ENCODE measurements around the gene C10orf88.

Gene C10orf88

GRCh38 chr10:122983898-122984297 lies 29.9 kb upstream of the C10orf88 start:
- H3K36me3 Mint-ChIP-seq (ENCODE audit: low read depth), result no peaks in the 10 kb centered on the region
- no peak overlapping the region for H3K27ac Mint-ChIP-seq
- H3K27me3 Mint-ChIP-seq (ENCODE audit: low read depth), result no peaks in the 10 kb centered on the region
- no peak overlapping the region for H3K4me3 Mint-ChIP-seq
- no peaks in the 10 kb centered on the region for H3K9me3 Mint-ChIP-seq
- peaks cover 18% of the 10 kb centered on the region for H3K4me1 Mint-ChIP-seq (ENCODE audit: low read depth)

DNA sequence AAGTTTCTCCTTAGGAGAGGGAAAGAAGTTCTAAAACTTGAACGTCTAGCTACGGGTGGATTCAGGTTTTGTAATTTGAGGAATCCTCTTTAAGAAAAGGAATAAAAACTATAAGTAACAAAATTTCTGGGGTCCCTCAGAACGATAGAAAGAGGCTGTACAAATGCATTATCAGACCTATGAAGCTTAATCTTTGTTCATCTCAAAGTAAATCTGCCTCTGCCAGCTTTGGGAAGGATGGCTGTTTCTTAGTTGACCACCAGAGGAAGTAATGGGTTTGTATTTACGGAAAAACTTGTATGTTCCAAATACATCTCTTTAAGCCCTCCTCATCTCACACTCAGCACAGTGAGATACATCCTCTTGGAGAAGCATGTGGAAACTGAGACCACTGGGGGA lies 27.0 kb upstream of the C10orf88 start:
- Mint-ChIP-seq H3K36me3 (ENCODE audit: low read depth) (no peaks in the 10 kb centered on the region), H3K27ac (peak overlapping the region; percentile 86), H3K4me1 (ENCODE audit: low read depth) (peaks cover 18% of the 10 kb centered on the region), H3K4me3 (peak overlapping the region; percentile 90), H3K27me3 (ENCODE audit: low read depth) (peaks cover 6% of the 10 kb centered on the region), H3K9me3 (no peaks in the 10 kb centered on the region)

GRCh38 chr10:122980209-122981065 lies 26.4 kb upstream of the C10orf88 start, which contains the start of gene PSTK:
Gene PSTK, plus strand, starts transcription at chr10:122980401. Its CDS starts 79 bp downstream, at chr10:122980480.
- Mint-ChIP-seq H3K4me1 (ENCODE audit: low read depth) (peaks cover 18% of the 10 kb centered on the region), H3K4me3 (peak within 1 kb of the TSS; percentile 90), H3K27ac (peak within 1 kb of the TSS; percentile 98), H3K27me3 (ENCODE audit: low read depth) (peaks cover 6% of the 10 kb centered on the region), H3K36me3 (ENCODE audit: low read depth) (no peaks in the 10 kb centered on the region), H3K9me3 (no peaks in the 10 kb centered on the region)

DNA sequence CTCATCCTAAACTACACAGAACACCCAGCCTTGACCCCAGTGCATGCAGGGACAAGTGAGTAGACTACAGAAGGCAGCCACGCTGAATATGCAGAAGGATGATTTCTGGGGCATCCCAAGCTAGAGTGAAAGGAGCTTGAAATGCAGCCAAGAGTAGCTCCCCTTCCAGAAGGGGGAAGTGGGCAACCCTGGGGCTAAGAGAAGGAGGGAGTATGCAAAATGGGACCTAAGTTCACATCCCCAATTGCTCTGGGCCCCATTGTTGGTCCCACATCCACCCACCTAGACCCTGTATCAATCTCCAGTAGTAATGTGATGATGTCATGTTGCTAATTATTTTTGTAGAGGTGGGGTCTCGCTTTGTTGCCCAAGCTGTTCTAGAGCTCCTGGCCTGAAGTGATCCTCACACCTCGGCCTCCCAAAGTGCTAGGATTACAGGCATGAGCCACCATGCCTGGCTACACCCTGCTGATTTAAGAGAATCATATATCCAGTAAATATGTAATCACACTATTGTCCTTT lies 20.6 kb upstream of the C10orf88 start:
- Mint-ChIP-seq H3K27me3 (ENCODE audit: low read depth) (peaks cover 20% of the 10 kb centered on the region), H3K36me3 (ENCODE audit: low read depth) (no peaks in the 10 kb centered on the region), H3K9me3 (no peaks in the 10 kb centered on the region), H3K4me3 (no peak overlapping the region), H3K27ac (no peak overlapping the region), H3K4me1 (ENCODE audit: low read depth) (no peaks in the 10 kb centered on the region)

DNA sequence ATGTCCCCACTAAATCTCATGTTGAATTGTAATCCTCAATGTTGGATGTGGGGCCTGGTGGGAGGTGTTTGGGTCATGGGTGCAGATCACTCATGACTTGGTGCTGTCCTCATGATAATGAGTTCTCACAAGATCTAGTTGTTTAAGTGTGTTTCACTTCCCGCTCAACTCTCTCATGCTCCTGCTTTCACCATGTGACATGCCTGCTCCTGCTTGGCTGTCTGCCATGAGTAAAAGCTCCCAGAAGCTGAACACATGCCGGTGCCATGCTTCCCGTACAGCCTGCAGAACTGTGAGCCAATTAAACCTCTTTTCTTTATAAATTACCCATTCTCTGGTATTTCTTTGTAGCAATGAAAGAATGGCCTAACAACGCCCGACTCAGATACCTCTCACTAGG lies 20.0 kb upstream of the C10orf88 start:
- Mint-ChIP-seq H3K27me3 (ENCODE audit: low read depth) (peaks cover 20% of the 10 kb centered on the region), H3K27ac (no peak overlapping the region), H3K4me3 (no peak overlapping the region), H3K9me3 (peaks cover under 1% of the 10 kb centered on the region), H3K36me3 (ENCODE audit: low read depth) (no peaks in the 10 kb centered on the region), H3K4me1 (ENCODE audit: low read depth) (no peaks in the 10 kb centered on the region)

GRCh38 chr10:122968698-122969097 lies 14.7 kb upstream of the C10orf88 start:
- H3K36me3 Mint-ChIP-seq (ENCODE audit: low read depth), result no peaks in the 10 kb centered on the region
- H3K4me1 Mint-ChIP-seq (ENCODE audit: low read depth), result no peaks in the 10 kb centered on the region
- H3K4me3 Mint-ChIP-seq, result no peak overlapping the region
- H3K27ac Mint-ChIP-seq, result no peak overlapping the region
- H3K9me3 Mint-ChIP-seq, result peaks cover 30% of the 10 kb centered on the region
- peaks cover 17% of the 10 kb centered on the region for H3K27me3 Mint-ChIP-seq (ENCODE audit: low read depth)

DNA sequence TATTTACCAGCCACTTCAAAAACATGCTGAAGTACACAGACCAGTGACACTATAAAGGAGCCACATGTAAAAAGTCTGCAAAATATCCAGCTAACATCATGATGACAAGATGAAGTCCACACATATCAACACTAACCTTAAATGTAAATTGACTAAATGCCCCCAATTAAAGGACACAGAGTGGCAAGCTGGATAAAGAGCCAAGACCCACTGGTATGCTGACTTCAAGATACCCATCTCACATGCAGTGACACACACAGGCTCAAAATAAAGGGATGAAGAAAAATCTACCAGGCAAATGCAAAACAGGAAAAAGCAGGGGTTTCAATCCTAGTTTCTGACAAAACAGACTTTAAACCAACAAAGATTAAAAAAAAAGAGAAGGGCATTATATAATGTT lies 12.9 kb upstream of the C10orf88 start:
- Mint-ChIP-seq H3K9me3 (peaks cover 30% of the 10 kb centered on the region), H3K36me3 (ENCODE audit: low read depth) (no peaks in the 10 kb centered on the region), H3K27me3 (ENCODE audit: low read depth) (peaks cover 13% of the 10 kb centered on the region), H3K27ac (no peak overlapping the region), H3K4me3 (no peak overlapping the region), H3K4me1 (ENCODE audit: low read depth) (no peaks in the 10 kb centered on the region)

- peaks cover 18% of the 10 kb centered on the region for H3K9me3 Mint-ChIP-seq
- peaks cover 5% of the 10 kb centered on the region for H3K27me3 Mint-ChIP-seq (ENCODE audit: low read depth)
- H3K4me3 Mint-ChIP-seq, result no peak overlapping the region
- H3K36me3 Mint-ChIP-seq (ENCODE audit: low read depth), result no peaks in the 10 kb centered on the region
- H3K4me1 Mint-ChIP-seq (ENCODE audit: low read depth), result no peaks in the 10 kb centered on the region
- no peak overlapping the region for H3K27ac Mint-ChIP-seq
Measured at GRCh38 chr10:122962405-122962804, 8.4 kb upstream of the C10orf88 start.

GRCh38 chr10:122957474-122957873 lies 3.4 kb upstream of the C10orf88 start:
- H3K9me3 Mint-ChIP-seq, result no peaks in the 10 kb centered on the region
- peaks cover 9% of the 10 kb centered on the region for H3K27me3 Mint-ChIP-seq (ENCODE audit: low read depth)
- no peak overlapping the region for H3K27ac Mint-ChIP-seq
- peaks cover 9% of the 10 kb centered on the region for H3K36me3 Mint-ChIP-seq (ENCODE audit: low read depth)
- no peak overlapping the region for H3K4me3 Mint-ChIP-seq
- peaks cover 15% of the 10 kb centered on the region for H3K4me1 Mint-ChIP-seq (ENCODE audit: low read depth)

DNA sequence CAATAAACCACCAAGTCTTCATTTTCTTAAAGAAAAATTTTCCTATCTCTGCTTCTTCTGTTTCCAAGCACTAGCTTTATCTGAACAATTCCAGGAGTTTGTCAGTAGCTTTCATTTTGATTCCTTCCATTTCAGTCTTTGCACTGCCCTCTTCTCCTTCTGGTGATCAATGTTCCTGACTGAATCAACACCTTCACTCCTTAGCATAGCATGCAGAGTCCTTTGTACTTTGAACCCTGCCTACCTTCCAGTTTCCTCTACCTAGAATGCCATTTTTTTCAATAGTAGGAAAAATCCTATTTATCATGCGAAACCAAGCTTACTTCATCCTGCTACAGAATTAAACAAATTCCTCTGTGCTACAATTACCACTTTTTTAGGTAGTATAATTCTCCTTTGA lies 1.9 kb upstream of the C10orf88 start:
- peaks cover 11% of the 10 kb centered on the region for H3K36me3 Mint-ChIP-seq (ENCODE audit: low read depth)
- H3K4me1 Mint-ChIP-seq (ENCODE audit: low read depth), result peaks cover 20% of the 10 kb centered on the region
- H3K4me3 Mint-ChIP-seq, result no peak overlapping the region
- H3K27ac Mint-ChIP-seq, result no peak overlapping the region
- H3K9me3 Mint-ChIP-seq, result no peaks in the 10 kb centered on the region
- H3K27me3 Mint-ChIP-seq (ENCODE audit: low read depth), result peaks cover 9% of the 10 kb centered on the region

- Mint-ChIP-seq H3K9me3 (no peaks in the 10 kb centered on the region), H3K36me3 (ENCODE audit: low read depth) (peaks cover 13% of the 10 kb centered on the region), H3K4me1 (ENCODE audit: low read depth) (peaks cover 21% of the 10 kb centered on the region), H3K27me3 (ENCODE audit: low read depth) (peaks cover 9% of the 10 kb centered on the region), H3K27ac (no peak overlapping the region), H3K4me3 (peak overlapping the region; percentile 84)
Measured at GRCh38 chr10:122954731-122955050, 664 bp upstream of the C10orf88 start.

DNA sequence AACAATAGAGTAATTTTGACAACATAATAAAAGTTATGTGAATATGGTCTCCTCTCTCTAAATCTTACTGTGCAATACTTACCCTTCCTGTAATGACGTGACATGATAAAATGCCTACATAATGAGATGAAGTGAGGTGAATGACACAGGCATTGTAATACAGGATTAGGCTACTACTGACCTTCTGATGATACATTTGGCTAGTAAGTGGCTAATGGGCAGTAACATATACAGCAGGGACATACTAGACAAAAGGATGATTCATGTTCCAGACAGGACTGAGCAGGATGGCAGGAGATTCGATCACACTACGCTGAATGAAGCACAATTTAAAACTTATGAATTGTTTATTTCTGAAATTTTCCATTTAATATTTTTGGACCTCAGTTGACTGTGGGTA lies 4.7 kb downstream of the C10orf88 start:
- Mint-ChIP-seq H3K4me3 (no peak overlapping the region), H3K27ac (no peak overlapping the region), H3K36me3 (ENCODE audit: low read depth) (peaks cover 37% of the 10 kb centered on the region), H3K4me1 (ENCODE audit: low read depth) (peaks cover 20% of the 10 kb centered on the region), H3K9me3 (no peaks in the 10 kb centered on the region), H3K27me3 (ENCODE audit: low read depth) (no peaks in the 10 kb centered on the region)

GRCh38 chr10:122939856-122940543 lies 14.0 kb downstream of the C10orf88 start:
- no peak overlapping the region for H3K4me3 Mint-ChIP-seq
- H3K27me3 Mint-ChIP-seq (ENCODE audit: low read depth), result no peaks in the 10 kb centered on the region
- no peak overlapping the region for H3K27ac Mint-ChIP-seq
- peaks cover 34% of the 10 kb centered on the region for H3K36me3 Mint-ChIP-seq (ENCODE audit: low read depth)
- H3K4me1 Mint-ChIP-seq (ENCODE audit: low read depth), result no peaks in the 10 kb centered on the region
- H3K9me3 Mint-ChIP-seq, result no peaks in the 10 kb centered on the region

GRCh38 chr10:122939133-122939855 lies 14.7 kb downstream of the C10orf88 start:
- no peaks in the 10 kb centered on the region for H3K9me3 Mint-ChIP-seq
- H3K36me3 Mint-ChIP-seq (ENCODE audit: low read depth), result peaks cover 34% of the 10 kb centered on the region
- no peak overlapping the region for H3K27ac Mint-ChIP-seq
- H3K27me3 Mint-ChIP-seq (ENCODE audit: low read depth), result no peaks in the 10 kb centered on the region
- no peaks in the 10 kb centered on the region for H3K4me1 Mint-ChIP-seq (ENCODE audit: low read depth)
- no peak overlapping the region for H3K4me3 Mint-ChIP-seq
